Right renal cortex interstitium (tissue), 3 donors: Measurements from ENCODE around the gene PLA2G5. TPM values are rescaled to one million over a fixed set of nuclear protein-coding genes. Genes with fewer than 3 reads are reported as not detected.
"Not testable (repeated sequence)": the region's sequence is repeated elsewhere in the genome, so short reads cannot be mapped to it uniquely, and the experiment has no call there.

ENCODE experiments used
- DNase-seq, 3 donors: peaks; one replicate each; pipeline ENCODE4 v3.0.0-alpha.2; 2013; ENCODE audit warnings: low read depth in 3 of 3, low spot score in 2 of 3
- polyA plus RNA-seq, 3 donors: library from polyadenylated mRNA; unstranded; fragments of 120-200 nt; gene quantifications; one replicate each; pipeline ENCODE4 v1.2.1, GENCODE V29; 2013; ENCODE audit not compliant: insufficient read length in 3 of 3

PLA2G5 gene
- polyA plus RNA-seq, 3 donors, result 0.21 TPM; not detected in 2

- no peak for DNase-seq
Measured at GRCh38 chr1:20114021-20114648, 44.1 kb downstream of the PLA2G5 start.

GRCh38 chr1:20115479-20115878 is 45.5 kb downstream of the PLA2G5 start:
- no peak for DNase-seq

- no peak for DNase-seq
Measured at GRCh38 chr1:20115916-20116315, 45.9 kb downstream of the PLA2G5 start.

GRCh38 chr1:20117236-20117635 is 47.2 kb downstream of the PLA2G5 start:
- no peak for DNase-seq

GRCh38 chr1:20119347-20119746 is 49.4 kb downstream of the PLA2G5 start, which contains the start of gene PLA2G2D:
TSS of gene PLA2G2D (minus strand) at chr1:20119536. CDS start at chr1:20119498, 38 bp downstream.
- DNase-seq, result no peak

- DNase-seq, result no peak
Measured at GRCh38 chr1:20120796-20121195, 50.8 kb downstream of the PLA2G5 start.

- DNase-seq, result no peak
Measured at GRCh38 chr1:20123722-20124455, 53.9 kb downstream of the PLA2G5 start.

GRCh38 chr1:20124456-20125057 is 54.6 kb downstream of the PLA2G5 start:
- no peak for DNase-seq

- no peak for DNase-seq
Measured at GRCh38 chr1:20125100-20125499, 55.1 kb downstream of the PLA2G5 start.

GRCh38 chr1:20126041-20126805 is 56.2 kb downstream of the PLA2G5 start:
- DNase-seq, result no peak

- no peak for DNase-seq
Measured at GRCh38 chr1:20126806-20127440, 56.9 kb downstream of the PLA2G5 start.

GRCh38 chr1:20130518-20130917 is 60.5 kb downstream of the PLA2G5 start:
- not testable (repeated sequence) for DNase-seq

- no peak for DNase-seq
Measured at GRCh38 chr1:20134995-20135394, 65.0 kb downstream of the PLA2G5 start.

- DNase-seq, result no peak
Measured at GRCh38 chr1:20136249-20136648, 66.3 kb downstream of the PLA2G5 start.

- no peak for DNase-seq
Measured at GRCh38 chr1:20137055-20137454, 67.1 kb downstream of the PLA2G5 start.

GRCh38 chr1:20137604-20138003 is 67.6 kb downstream of the PLA2G5 start:
- DNase-seq, result no peak

- DNase-seq, result no peak
Measured at GRCh38 chr1:20138346-20138745, 68.4 kb downstream of the PLA2G5 start.

- DNase-seq, result no peak
Measured at GRCh38 chr1:20138961-20139550, 69.1 kb downstream of the PLA2G5 start, which contains the start of gene PLA2G2F. TSS of gene PLA2G2F (plus strand) at chr1:20139323. CDS start at chr1:20139428, 105 bp downstream.

GRCh38 chr1:20139776-20140612 is 70.0 kb downstream of the PLA2G5 start:
- no peak for DNase-seq
